Measurements from ENCODE around the gene XXYLT1. TPM values are rescaled to one million over a fixed set of nuclear protein-coding genes. Genes with fewer than 3 reads are reported as not detected.

The XXYLT1 gene
- total RNA-seq, 1 donor from 2014 or later: 41.1 TPM

DNA sequence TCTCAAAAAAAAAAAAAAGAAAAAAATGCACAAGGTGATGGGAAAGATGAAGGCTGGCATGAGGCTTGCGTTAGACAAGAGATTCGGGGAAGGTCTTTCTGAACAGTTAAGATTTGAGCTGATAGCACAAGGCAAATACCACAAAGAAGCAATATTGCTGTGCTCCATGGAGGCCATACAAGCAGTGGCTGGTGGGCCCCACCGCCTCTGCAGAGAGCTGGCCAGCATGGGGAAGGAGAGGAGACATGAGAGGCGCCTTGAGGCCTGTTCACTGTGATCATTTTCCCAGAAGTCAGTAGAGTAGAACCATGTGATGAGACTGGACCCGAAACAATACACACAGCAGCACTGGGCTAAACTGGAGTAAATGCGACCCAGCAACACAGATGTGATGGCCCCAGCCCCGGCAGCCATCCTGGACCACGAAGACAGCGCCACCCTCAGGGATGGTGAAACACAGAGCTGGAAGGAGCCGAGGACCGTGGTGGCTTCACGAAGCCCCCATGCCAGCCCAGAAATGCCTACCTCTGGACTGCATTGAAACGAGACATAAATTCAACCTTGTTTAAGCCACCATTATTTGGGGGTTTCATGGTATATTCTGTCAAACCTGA lies 5.5 kb downstream of the XXYLT1 start:
- DNase-seq (ENCODE audit: low read depth, low spot score): no peak
- H3K27ac Mint-ChIP-seq (ENCODE audit: unreplicated experiment): no peak overlapping the region
- H3K36me3 Mint-ChIP-seq (ENCODE audit: low read depth): no peaks in the 10 kb centered on the region
- no peaks in the 10 kb centered on the region for H3K9me3 Mint-ChIP-seq
- no peaks in the 10 kb centered on the region for H3K27me3 Mint-ChIP-seq (ENCODE audit: low read depth)
- H3K4me1 Mint-ChIP-seq: peaks cover 25% of the 10 kb centered on the region
- peak overlapping the region; percentile 57 for H3K4me3 Mint-ChIP-seq
- no peak for TF ChIP-seq CTCF (conservative IDR thresholded peaks at IDR 0.05)

- no peak for DNase-seq (ENCODE audit: low read depth, low spot score)
- Mint-ChIP-seq H3K4me3 (peak overlapping the region; percentile 4), H3K4me1 (peaks cover 16% of the 10 kb centered on the region), H3K36me3 (ENCODE audit: low read depth) (no peaks in the 10 kb centered on the region), H3K27me3 (ENCODE audit: low read depth) (no peaks in the 10 kb centered on the region), H3K9me3 (no peaks in the 10 kb centered on the region), H3K27ac (ENCODE audit: unreplicated experiment) (peak overlapping the region; percentile 36)
- TF ChIP-seq CTCF (conservative IDR thresholded peaks at IDR 0.05): no peak
Observed at GRCh38 chr3:195263925-195264600, 6.9 kb downstream of the XXYLT1 start.

DNA sequence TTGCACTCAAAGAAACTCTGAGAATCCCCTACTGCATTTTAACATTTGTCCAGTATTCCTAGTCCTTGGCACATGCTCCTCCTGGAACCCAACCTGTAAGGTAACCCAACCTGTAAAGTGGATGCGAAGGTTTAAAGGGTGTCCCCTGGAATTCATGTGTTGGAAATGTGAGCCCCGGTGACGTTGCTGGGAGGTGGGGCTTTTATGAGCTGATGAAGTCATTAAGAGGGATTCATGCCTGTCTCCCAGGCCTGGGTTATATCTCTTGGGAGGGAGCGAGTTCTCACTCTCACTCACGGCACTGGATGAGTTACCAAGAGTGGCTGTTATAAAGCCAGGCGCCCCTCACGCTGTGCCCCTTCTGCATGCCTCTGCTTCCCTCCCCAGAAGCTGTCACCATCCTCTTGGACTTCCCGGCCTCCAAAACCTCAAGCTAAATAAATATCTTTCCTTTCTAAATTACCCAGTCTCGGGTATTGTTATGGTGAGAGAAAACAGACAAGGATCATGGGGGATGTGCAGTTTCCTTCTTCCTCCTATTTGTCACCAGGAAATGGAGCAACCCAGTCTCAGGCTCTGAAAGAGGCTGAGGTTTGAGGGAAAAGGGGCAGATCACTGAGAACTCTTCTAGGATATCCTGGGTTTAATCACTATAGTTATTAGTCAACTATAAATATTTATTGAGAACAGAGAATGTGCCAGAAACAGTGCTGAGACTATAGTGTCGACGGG lies 7.6 kb downstream of the XXYLT1 start:
- no peaks in the 10 kb centered on the region for H3K27me3 Mint-ChIP-seq (ENCODE audit: low read depth)
- no peaks in the 10 kb centered on the region for H3K36me3 Mint-ChIP-seq (ENCODE audit: low read depth)
- H3K4me1 Mint-ChIP-seq: peaks cover 13% of the 10 kb centered on the region
- no peaks in the 10 kb centered on the region for H3K9me3 Mint-ChIP-seq
- TF ChIP-seq CTCF (conservative IDR thresholded peaks at IDR 0.05): no peak
- DNase-seq (ENCODE audit: low read depth, low spot score): no peak
- H3K27ac Mint-ChIP-seq (ENCODE audit: unreplicated experiment): no peak overlapping the region
- H3K4me3 Mint-ChIP-seq: no peak overlapping the region

- H3K4me3 Mint-ChIP-seq: peak overlapping the region; percentile 17
- peaks cover 7% of the 10 kb centered on the region for H3K4me1 Mint-ChIP-seq
- H3K27me3 Mint-ChIP-seq (ENCODE audit: low read depth): no peaks in the 10 kb centered on the region
- no peaks in the 10 kb centered on the region for H3K9me3 Mint-ChIP-seq
- DNase-seq (ENCODE audit: low read depth, low spot score): no peak
- no peaks in the 10 kb centered on the region for H3K36me3 Mint-ChIP-seq (ENCODE audit: low read depth)
- no peak for TF ChIP-seq CTCF (conservative IDR thresholded peaks at IDR 0.05)
- H3K27ac Mint-ChIP-seq (ENCODE audit: unreplicated experiment): no peak overlapping the region
Observed at GRCh38 chr3:195261925-195262324, 9.0 kb downstream of the XXYLT1 start.

- H3K27ac Mint-ChIP-seq (ENCODE audit: unreplicated experiment): no peak overlapping the region
Observed at GRCh38 chr3:195260280-195260905, 10.6 kb downstream of the XXYLT1 start.

More at GRCh38 chr3:195260280-195260905, 10.6 kb downstream of the XXYLT1 start:
- Mint-ChIP-seq H3K27me3 (ENCODE audit: low read depth) (no peaks in the 10 kb centered on the region), H3K9me3 (no peaks in the 10 kb centered on the region), H3K36me3 (ENCODE audit: low read depth) (no peaks in the 10 kb centered on the region), H3K4me3 (peak overlapping the region; percentile 79), H3K4me1 (peaks cover 7% of the 10 kb centered on the region)
- DNase-seq (ENCODE audit: low read depth, low spot score): no peak
- no peak for TF ChIP-seq CTCF (conservative IDR thresholded peaks at IDR 0.05)
